HT-29 (cell line): ENCODE measurements around the gene PON3. TPM values are rescaled to one million over a fixed set of nuclear protein-coding genes. Genes with fewer than 3 reads are reported as not detected.
A peak's percentile ranks its signal among the peaks of the same experiment; 100 is the strongest.

Experiments used
- DNase-seq: peaks from one replicate; pipeline ENCODE4 v3.0.0-alpha.2; 2015; ENCODE audit warnings: low spot score
- total RNA-seq: library from RNA; depleted of rRNA; stranded (reverse); fragments of >200 nt; shearing (Covaris generic); gene quantifications from 2 replicates; pipeline ENCODE4 v1.2.3, GENCODE V29; 2014

Gene PON3
- total RNA-seq, 1 experiment from 2014 or later: 3.6 TPM

GRCh38 chr7:95342029-95342428, 54.1 kb downstream of the PON3 start:
- DNase-seq: no peak

GRCh38 chr7:95340491-95340890, 55.7 kb downstream of the PON3 start:
- no peak for DNase-seq

GRCh38 chr7:95338832-95339231, 57.3 kb downstream of the PON3 start:
- no peak for DNase-seq

- DNase-seq: no peak
Measured at GRCh38 chr7:95335093-95335492, 61.1 kb downstream of the PON3 start.

- DNase-seq: no peak
Measured at GRCh38 chr7:95334447-95334846, 61.7 kb downstream of the PON3 start.

- DNase-seq: no peak
Measured at GRCh38 chr7:95330961-95331337, 65.2 kb downstream of the PON3 start.

- no peak for DNase-seq
Measured at GRCh38 chr7:95330204-95330960, 65.8 kb downstream of the PON3 start.

- no peak for DNase-seq
Measured at GRCh38 chr7:95327356-95327755, 68.8 kb downstream of the PON3 start.

- peak; percentile 4 for DNase-seq
Measured at GRCh38 chr7:95324431-95324830, 71.7 kb downstream of the PON3 start, which contains the start of gene PON1. PON1 (minus strand) TSS chr7:95324532; CDS start chr7:95324475, 57 bp downstream.

GRCh38 chr7:95323410-95324129, 72.6 kb downstream of the PON3 start:
- DNase-seq: peak; percentile 36

- no peak for DNase-seq
Measured at GRCh38 chr7:95322854-95323253, 73.3 kb downstream of the PON3 start.

GRCh38 chr7:95322396-95322795, 73.8 kb downstream of the PON3 start:
- DNase-seq: peak; percentile 3

- no peak for DNase-seq
Measured at GRCh38 chr7:95321720-95322119, 74.5 kb downstream of the PON3 start.

GRCh38 chr7:95320651-95321050, 75.5 kb downstream of the PON3 start:
- no peak for DNase-seq

GRCh38 chr7:95319570-95319969, 76.6 kb downstream of the PON3 start:
- DNase-seq: no peak

GRCh38 chr7:95318501-95319100, 77.6 kb downstream of the PON3 start:
- no peak for DNase-seq

- no peak for DNase-seq
Measured at GRCh38 chr7:95317966-95318365, 78.2 kb downstream of the PON3 start.

GRCh38 chr7:95317546-95317945, 78.6 kb downstream of the PON3 start:
- no peak for DNase-seq

GRCh38 chr7:95316588-95316987, 79.6 kb downstream of the PON3 start:
- no peak for DNase-seq

- no peak for DNase-seq
Measured at GRCh38 chr7:95312561-95312960, 83.6 kb downstream of the PON3 start.

- no peak for DNase-seq
Measured at GRCh38 chr7:95311389-95311788, 84.8 kb downstream of the PON3 start.

GRCh38 chr7:95309951-95310350, 86.2 kb downstream of the PON3 start:
- DNase-seq: no peak
